AG04450 (cell line): ENCODE measurements around the gene ZNF793. TPM values are rescaled to one million over a fixed set of nuclear protein-coding genes. Genes with fewer than 3 reads are reported as not detected.

Source experiments
- CTCF ChIA-PET: fragments of 300-600, 350-600 bp; formaldehyde crosslinking; extraction: SDS; loops from one replicate; lab custom pipeline; 2022; ENCODE audit warnings: antibody characterized with exemption, inconsistent platforms; lab: Charles Lee
- POLR2A ChIA-PET: fragments of 350-600 bp; formaldehyde crosslinking; extraction: SDS; loops from one replicate; lab custom pipeline; 2021; ENCODE audit warnings: antibody characterized with exemption, inconsistent platforms; lab: Yijun Ruan, JAX
- DNase-seq: peaks from one replicate; pipeline ENCODE4 v3.0.0-alpha.2; 2011; ENCODE audit warnings: low read depth, low spot score
- H3K27ac ChIP-seq: one replicate; pipeline ENCODE4 v1.5.1; 2012; ENCODE audit warnings: low read depth, low read length, control low read depth
- H3K27me3 ChIP-seq: one replicate; pipeline ENCODE4 v1.6.0; 2012; ENCODE audit warnings: low read length; ENCODE audit not compliant: control insufficient read depth, insufficient read depth
- H3K4me3 ChIP-seq: 2 replicates; pipeline ENCODE4 v1.5.1; 2011; ENCODE audit warnings: mild to moderate bottlenecking, low read depth, low read length, control low read depth
- H3K9me3 ChIP-seq: 2 replicates; pipeline ENCODE4 v1.5.1; 2012; ENCODE audit warnings: low read length; ENCODE audit not compliant: control insufficient read depth, insufficient read depth
- polyA plus RNA-seq: library from polyadenylated mRNA; depleted of rRNA; stranded (reverse); fragments of >200 nt; gene quantifications from 2 replicates; pipeline ENCODE4 v1.2.3, GENCODE V29; 2011
- TF ChIP-seq, protein P1 (sequence below): IDR thresholded peaks from 2 replicates; pipeline ENCODE4 v1.5.1; 2011; ENCODE audit warnings: low read depth, low read length, control low read depth, inconsistent platforms

The ZNF793 gene
- polyA plus RNA-seq, 1 experiment: 0.87 TPM

DNA sequence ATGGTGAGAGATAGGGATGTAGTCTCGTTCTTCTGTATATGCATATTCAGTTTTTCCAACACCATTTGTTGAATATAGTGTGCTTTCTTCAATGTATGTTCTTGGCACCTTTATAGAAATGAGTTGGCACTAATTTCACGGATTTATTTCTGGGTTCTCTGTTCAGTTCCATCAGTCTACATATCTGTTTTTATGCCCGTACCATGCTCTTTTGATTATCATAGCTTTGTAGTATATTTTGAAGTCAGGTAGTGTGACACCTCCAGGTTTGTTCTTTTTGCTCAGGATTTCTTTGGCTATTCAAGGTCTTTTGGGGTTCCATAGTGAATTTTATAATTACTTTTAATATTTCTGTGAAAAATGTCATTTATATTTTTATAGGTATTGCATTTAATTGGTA, 14.5 kb upstream of the ZNF793 start:
- POLR2A ChIA-PET: no interaction called here

DNA sequence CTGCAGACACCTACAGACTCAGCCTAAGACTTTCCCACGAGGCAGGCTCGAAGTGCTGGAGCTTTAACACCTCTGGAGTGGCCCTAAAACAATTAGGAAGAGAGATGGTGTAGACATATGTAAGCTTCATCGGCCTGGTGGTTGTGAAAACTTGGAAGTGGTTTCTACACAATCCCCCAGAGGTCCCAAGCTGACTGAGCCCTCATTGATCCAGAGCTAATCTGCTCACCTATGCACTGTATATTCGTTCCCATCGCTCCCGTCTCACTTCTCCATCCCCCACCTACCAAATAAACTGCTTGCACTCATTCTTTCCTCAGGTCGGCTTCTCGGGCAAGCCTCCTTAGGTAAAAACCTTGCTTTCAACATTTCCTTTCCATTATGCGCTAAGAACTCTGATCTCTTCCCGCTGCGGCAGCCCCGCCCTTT, 767 bp upstream of the ZNF793 start:
- TF ChIP-seq, protein P1, sequence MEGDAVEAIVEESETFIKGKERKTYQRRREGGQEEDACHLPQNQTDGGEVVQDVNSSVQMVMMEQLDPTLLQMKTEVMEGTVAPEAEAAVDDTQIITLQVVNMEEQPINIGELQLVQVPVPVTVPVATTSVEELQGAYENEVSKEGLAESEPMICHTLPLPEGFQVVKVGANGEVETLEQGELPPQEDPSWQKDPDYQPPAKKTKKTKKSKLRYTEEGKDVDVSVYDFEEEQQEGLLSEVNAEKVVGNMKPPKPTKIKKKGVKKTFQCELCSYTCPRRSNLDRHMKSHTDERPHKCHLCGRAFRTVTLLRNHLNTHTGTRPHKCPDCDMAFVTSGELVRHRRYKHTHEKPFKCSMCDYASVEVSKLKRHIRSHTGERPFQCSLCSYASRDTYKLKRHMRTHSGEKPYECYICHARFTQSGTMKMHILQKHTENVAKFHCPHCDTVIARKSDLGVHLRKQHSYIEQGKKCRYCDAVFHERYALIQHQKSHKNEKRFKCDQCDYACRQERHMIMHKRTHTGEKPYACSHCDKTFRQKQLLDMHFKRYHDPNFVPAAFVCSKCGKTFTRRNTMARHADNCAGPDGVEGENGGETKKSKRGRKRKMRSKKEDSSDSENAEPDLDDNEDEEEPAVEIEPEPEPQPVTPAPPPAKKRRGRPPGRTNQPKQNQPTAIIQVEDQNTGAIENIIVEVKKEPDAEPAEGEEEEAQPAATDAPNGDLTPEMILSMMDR: no peak

More for the DNA sequence above, 14.5 kb upstream of the ZNF793 start:
- no peak for DNase-seq
- TF ChIP-seq, protein P1: no peak
- Histone ChIP-seq H3K27ac (no peak overlapping the region), H3K27me3 (no peaks in the 10 kb centered on the region), H3K9me3 (peaks cover 32% of the 10 kb centered on the region), H3K4me3 (no peak overlapping the region)
- CTCF ChIA-PET: no interaction called here

DNA sequence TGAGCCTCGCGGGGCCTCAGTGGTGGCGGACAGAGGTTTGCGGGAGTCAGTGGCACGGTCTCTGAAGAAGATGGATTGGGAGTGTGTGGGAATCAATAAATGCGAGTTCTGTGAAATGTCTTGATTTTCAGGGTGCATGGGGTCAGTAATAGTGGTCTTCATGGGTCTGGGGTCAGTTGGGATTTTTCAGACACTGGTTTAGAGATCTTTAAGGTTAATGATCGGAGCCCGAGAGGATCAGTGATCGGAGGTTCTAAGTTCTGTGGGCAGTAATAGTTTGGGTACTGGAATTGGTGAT, 377 bp downstream of the ZNF793 start:
- ChIA-PET CTCF (no interaction called here), POLR2A (no interaction called here)
- Histone ChIP-seq H3K4me3 (peak overlapping the region; percentile 62), H3K27me3 (no peaks in the 10 kb centered on the region), H3K9me3 (peaks cover 37% of the 10 kb centered on the region), H3K27ac (no peak overlapping the region)
- DNase-seq: no peak
- TF ChIP-seq, protein P1: no peak

More for the DNA sequence above, 767 bp upstream of the ZNF793 start:
- CTCF ChIA-PET: no interaction called here
- POLR2A ChIA-PET: no interaction called here
- peak overlapping the region; percentile 62 for H3K4me3 ChIP-seq
- H3K27me3 ChIP-seq: no peaks in the 10 kb centered on the region
- peaks cover 41% of the 10 kb centered on the region for H3K9me3 ChIP-seq
- no peak for DNase-seq
- peak overlapping the region; percentile 61 for H3K27ac ChIP-seq

DNA sequence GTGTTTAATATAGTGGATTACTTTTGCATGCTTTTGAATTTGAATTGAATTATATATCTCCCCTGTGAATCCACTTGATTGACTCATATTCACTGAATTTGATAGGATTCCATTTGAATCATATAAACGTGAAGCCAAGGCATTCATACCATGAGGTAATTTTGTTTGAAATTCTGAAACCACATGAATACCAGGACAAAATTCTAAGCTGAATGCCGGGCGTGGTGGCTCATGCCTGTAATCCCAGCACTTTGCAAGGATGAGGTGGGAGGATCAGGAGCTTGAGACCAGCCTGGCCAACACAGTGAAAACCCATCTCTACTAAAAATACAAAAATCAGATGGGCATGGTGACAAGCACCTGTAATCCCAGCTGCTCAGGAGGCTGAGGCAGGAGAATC, 4.4 kb downstream of the ZNF793 start:
- ChIA-PET CTCF (no interaction called here), POLR2A (no interaction called here)
- TF ChIP-seq, protein P1: no peak

DNA sequence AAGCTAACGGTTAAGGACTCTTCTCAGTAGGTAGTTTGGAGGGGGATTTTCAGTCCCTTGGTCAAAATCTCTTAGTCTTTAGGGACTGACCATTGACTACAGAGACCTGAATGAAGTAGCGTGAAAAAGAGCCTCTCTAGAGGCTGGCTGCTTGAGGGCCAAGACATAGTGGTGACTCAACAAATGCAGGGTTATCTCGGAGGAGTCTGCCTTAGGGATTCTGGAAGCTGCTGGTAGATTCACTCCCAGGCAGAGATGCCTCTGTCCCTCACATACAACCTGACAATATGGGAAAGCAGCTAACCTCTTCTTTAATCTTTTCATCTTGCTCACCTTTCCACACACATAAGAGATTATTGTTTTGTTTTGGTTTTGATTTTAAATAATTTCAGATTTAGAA, 5.1 kb downstream of the ZNF793 start:
- TF ChIP-seq, protein P1: no peak
- no peak for DNase-seq
- ChIA-PET CTCF (no interaction called here), POLR2A (no interaction called here)
- Histone ChIP-seq H3K9me3 (peaks cover 28% of the 10 kb centered on the region), H3K27me3 (no peaks in the 10 kb centered on the region), H3K4me3 (no peak overlapping the region), H3K27ac (no peak overlapping the region)

More for the DNA sequence above, 4.4 kb downstream of the ZNF793 start:
- Histone ChIP-seq H3K27ac (no peak overlapping the region), H3K4me3 (no peak overlapping the region), H3K27me3 (no peaks in the 10 kb centered on the region), H3K9me3 (peaks cover 28% of the 10 kb centered on the region)
- no peak for DNase-seq
